GM19438 (cell line): ENCODE measurements around the gene CSNK2A2.

Source experiments
- ATAC-seq: cut with Tn5 transposase; IDR thresholded peaks from one replicate; pipeline ENCODE4 v1.9.1; 2021; ENCODE audit warnings: low read depth; ENCODE audit not compliant: unreplicated experiment

CSNK2A2 gene

DNA sequence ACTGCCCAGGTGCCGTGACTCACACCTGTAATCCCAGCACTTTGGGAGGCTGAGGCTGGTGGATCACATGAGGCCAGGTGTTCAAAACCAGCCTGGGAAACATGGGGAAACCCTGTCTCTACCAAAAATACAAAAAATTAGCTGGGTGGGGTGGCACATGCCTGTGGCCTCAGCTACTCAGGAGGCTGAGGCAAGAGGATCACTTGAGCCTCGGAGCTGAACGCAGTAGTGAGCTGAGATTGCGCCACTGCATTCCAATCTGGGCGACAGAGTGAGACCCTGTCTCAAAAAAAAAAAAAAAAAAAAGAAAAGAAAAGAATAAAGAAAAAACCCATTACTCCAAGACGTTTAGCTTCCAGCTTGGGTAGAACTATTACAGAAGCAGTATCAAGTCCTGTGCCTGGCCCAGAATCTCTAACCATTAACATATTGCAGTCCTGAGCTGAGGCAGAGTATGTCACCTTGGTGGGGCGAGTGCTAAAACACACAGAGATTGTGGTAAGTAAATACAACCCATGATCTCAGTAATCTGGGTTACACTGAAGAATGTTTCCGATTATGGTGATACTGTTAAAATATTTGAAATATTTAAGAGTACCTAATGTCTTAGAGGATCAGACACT is 45.5 kb downstream of the CSNK2A2 start:
- ATAC-seq: no peak

DNA sequence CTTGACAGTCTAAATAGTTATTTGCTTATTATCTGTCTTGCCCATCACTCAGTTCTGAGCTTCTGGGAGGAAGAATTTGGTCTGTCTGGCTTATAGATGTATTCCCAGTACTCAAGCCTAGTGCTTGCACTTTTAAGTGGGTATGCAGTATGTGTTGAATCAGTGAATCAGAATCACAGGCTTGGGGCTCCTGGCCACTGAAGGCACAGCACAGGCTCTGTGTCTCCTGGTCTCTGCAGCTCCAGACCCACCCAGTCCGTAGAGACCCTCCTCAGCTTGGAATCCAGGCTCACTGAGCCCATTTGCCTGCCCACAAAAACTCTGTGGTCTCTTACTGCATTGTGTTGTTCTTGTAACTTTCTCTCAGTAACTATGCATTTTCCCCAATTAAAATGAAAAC is 49.4 kb downstream of the CSNK2A2 start:
- no peak for ATAC-seq

GRCh38 chr16:58148099-58148498 is 49.8 kb downstream of the CSNK2A2 start:
- no peak for ATAC-seq

DNA sequence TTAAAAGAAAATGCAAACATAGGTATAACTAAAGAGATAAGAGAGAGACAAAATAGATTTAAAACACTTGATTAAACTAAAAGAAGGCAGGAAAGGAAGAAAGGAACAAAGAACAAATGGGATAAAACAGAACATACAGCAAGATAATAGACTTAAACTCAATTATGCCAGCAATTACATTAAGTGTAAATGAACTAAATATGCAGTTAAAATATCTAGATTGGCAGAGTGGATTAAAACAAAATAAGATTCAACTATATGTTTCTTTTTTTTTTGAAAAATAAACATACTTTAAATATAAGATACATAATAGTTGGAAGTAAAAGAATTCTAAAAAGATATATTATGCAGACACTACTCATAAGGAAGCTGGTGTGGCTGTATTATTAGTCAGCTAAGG is 59.1 kb downstream of the CSNK2A2 start:
- no peak for ATAC-seq

- no peak for ATAC-seq
Observed at GRCh38 chr16:58137581-58137980, 60.3 kb downstream of the CSNK2A2 start.

DNA sequence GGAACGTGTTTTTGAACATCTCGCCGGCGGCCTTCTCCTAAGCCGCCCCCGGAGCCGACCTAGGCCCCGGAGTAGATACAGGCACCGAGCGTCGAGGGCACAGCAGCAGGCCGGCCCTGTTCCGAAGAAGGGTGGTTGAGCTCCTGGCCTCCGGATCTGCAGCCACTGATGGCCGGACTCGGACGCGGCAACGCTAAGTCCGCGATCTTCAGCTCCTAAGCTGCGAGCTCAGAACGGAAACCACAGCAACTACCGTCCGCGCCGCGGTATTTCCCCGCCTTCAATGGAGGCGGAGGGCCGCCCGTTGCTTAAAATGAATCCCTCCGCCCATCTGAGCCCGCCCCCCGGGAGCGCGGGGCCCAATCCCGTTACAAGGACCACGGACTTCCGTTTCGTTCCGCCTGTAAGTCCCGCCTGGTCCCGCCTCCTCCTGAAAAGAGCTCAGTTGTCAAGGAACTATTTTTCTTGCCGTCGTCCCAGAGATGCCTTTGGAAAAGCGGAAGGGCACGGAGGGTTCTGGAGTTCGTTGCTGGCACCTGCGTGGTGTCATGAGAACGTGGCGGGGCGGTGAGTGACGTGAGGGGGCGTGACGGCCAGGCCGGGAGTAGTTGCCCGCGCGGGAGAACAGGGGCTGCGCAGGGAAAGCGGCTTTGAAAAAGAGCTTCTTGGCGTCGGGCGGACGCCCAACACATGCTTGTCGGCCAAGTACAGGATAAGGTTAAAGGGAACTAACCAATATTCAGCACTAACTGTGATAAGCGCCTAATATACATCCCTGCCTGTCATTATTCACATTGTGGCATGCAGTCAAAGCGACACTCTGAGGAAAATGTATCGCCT is 68.6 kb downstream of the CSNK2A2 start, which contains the start of gene CFAP20:
CFAP20 (minus strand) TSS at position 285 of the 840 bp plus-strand sequence; CDS start at position 19, 266 bp downstream.
- peak; percentile 84 for ATAC-seq

DNA sequence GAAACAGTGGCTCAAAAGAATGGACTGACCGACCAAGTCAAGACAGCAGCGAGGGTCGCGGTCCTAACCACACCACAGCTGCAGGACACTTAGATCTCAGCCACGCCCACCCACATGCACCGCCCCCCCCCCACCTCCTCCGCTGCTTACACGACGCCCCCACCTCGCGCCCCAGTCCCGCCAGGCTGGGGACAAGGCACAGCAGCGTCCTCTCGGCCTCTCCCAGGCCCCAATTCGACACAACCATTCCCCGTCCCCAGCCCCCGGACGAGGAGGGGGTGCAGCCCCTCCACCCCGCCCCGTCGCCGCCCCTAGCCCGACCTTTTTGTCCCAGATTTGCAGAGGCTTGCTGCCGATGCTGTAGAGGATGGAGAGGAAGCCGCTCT is 69.2 kb downstream of the CSNK2A2 start:
- ATAC-seq: peak; percentile 3

- no peak for ATAC-seq
Observed at GRCh38 chr16:58128181-58128631, 69.7 kb downstream of the CSNK2A2 start.

DNA sequence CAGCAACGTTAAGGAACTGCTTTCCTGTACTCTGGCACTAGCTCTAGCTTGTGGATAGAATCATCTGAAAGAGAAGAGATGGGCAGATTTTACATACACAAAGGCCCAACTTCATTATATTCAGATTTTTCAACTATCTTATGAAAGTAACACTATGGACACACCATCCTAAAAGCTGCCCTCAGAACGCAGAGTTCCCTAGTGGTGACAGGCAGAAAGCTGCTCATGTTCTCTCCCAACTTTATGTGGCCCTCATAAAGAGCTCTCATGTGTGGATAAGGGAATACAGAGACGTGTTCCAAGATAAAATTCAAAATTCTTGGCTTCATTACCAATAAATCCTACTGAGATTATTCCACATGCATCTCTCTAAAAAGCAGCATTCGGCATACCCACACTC is 70.3 kb downstream of the CSNK2A2 start:
- ATAC-seq: no peak

DNA sequence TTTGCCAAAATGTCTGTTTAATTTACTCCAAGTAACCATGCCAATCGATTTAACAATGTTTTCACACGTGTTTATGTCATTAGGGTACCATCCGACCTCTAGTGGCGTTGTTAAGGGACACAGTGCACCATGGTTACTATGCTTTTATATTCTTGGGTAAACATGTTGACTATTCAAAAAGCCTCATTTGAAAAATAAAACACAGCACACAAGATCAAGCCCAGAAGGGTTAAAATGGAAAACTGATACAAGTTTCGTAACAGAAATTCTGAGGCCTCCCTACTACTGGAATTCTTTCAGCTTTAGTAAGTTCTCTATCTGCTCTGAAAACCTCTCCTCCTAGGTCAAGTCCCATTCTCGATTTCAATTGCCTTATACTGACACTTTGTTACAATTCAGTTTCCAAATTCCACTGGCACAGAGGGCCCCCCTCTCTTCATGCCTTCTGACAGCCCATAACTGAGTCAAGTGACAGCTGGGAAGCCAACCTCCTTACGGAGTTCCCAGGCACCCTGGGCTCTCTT is 70.8 kb downstream of the CSNK2A2 start:
- ATAC-seq: no peak

- no peak for ATAC-seq
Observed at GRCh38 chr16:58126451-58126961, 71.4 kb downstream of the CSNK2A2 start.

DNA sequence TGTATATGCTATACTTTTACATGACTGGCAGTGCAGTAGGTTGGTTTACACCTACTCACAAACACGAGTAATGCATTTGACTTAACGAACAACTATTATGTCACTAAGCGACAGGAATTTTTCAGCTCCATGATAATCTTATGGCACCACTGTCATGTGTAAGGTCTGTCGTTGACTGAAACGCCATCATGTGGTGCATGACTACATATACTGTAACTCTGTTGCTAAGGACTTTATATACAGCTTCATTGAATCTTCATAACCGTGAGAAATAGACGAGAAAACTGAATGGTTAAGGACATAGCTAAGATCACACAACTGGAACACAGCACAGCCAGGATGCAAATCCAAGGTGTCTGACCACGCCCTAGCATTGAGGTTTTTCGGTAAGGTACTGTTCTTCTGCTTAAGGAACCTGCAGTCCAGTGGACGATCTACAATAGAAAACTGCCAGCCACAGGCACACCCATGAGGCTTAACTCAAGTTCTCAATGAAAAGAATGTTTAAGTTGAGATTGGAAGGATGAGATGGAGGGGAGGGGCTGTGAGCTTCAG is 72.0 kb downstream of the CSNK2A2 start:
- ATAC-seq: no peak

DNA sequence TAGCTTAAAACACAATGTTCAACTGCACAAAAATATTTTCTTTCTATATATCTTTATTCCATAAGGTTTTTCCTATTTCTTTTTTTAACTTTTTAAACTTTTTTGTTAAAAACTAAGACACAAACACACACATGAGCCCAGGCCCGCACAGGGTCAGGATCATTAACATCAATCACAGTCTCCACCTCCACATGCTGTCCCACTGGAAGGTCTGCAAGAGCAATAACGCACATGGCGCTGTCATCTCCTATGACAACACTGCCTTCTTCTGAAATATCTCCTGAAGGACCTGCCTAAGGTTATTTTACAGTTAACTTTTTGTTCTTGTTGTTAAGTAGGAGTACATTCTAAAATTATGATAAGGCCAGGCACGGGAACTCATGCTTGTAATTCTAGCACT is 72.9 kb downstream of the CSNK2A2 start:
- no peak for ATAC-seq

DNA sequence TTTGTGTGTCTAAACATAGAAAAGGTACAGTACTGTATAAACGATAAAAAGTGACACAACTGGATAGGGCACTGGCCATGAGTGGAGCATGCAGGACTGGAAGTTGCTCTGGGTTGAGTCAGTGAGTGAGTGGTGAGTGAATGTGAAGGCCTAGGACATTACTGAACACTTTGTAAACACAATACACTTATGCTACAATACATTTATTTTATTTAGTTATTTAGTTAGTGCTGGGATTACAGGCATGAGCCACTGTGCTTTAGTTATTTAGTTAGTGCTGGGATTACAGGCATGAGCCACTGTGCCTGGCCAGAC is 73.3 kb downstream of the CSNK2A2 start:
- no peak for ATAC-seq

DNA sequence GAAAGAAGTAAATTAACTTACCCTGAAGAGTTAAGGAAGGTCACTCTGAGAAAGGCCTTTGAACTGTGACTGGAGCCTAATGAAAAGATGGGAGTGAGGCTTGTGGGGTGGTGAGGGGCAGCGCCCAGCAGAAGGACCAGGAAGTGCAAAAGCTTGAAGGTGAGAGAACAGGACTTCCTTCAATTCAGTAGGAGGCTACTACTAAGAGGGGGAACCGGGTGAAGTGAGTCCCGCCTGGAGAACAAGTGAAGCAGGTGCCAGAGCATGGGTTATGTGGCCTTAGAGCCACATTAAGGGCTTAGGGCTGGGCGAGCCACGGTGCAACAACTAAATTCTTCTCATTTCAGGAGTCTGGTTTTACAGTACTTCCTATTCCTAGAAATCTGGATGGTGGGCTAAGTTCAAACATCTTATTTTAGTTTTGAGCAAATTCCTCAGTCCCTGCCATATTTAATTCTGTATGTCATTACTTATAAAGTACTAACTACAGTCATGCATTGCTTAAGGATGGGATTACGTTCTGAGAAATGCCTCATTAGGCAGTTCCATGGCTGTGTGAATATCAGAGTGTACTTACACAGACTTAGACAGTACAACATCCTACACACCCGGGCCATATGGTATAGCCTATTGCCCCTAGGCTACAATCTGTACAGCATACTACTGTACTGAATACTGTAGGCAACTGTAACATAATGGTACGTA is 73.9 kb downstream of the CSNK2A2 start:
- no peak for ATAC-seq

DNA sequence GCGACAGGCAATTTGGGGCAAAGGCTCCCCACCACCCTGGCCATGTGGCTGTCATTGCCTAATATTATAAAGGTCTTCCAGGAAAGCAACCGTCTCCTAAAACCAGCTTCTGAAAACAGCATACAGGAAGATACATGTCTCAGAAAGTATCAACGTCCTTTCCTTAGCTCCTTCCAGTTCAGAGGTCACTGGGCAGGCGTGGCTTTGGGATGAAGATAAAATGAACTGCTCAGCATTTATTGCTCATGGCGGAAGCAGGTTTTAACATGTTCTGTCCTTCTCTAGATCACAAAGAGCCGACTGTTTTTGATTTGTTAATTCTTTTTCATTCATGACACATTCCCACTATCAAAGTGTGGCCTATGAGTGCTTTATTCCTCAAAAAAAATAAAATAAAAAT is 76.8 kb downstream of the CSNK2A2 start:
- no peak for ATAC-seq

DNA sequence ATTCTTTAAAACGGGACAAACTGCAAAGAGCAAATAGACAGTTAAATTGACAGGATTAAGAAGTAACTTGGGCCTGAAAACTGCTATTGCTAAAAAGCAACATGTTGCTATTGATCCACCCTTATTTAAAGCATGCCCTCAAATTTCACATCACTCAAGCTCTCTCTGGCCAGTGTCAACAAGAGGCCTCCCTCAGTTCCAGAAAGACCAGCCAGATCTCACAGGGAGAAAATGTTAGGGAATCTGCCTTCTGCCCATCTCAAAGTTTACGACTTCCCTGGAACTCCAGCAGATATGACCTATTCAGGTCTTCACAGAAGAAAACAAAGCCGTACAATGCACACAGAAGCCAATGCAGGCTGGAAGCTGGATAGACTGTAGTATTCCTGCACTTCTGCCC is 77.7 kb downstream of the CSNK2A2 start:
- no peak for ATAC-seq

DNA sequence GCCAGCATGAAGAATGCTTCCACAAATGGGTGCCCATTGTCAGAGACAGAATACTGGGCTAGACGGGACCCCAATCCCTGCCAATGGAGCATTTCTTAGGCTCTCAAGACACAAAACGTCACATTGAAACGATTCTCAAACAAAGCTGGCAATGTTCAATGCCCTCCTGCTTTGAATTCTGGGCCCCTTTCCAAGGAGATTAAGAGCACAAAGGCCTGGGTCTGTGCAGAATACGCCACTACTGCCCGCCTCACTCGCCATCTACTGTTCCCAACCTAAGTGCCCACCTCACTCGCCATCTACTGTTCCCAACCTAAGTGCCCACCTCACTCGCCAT is 78.4 kb downstream of the CSNK2A2 start:
- ATAC-seq: no peak

- ATAC-seq: no peak
Observed at GRCh38 chr16:58118801-58119508, 79.0 kb downstream of the CSNK2A2 start.

DNA sequence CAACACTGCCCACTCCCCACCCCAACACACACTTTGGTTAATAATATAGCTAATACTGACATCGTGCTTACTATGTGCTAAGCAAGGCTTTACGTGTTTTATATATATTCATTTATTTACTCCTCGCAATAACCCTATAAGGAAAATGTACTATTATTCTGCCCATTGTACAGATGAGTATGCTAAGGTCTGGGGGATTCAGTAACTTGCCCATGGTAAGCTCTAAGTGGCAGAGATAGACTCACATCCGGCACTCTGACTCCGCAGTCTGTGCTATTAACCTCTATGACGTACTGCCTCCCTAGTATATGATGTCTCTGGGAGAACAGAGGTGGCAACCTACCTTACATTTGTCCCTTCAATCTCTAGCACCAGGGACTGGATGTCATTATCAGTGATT is 81.4 kb downstream of the CSNK2A2 start:
- no peak for ATAC-seq
